ENCODE results near the gene ZBTB3. TPM values are rescaled to one million over a fixed set of nuclear protein-coding genes. Genes with fewer than 3 reads are reported as not detected.

Gene ZBTB3
- total RNA-seq, 1 experiment from 2014 or later, result 82.3 TPM

DNA sequence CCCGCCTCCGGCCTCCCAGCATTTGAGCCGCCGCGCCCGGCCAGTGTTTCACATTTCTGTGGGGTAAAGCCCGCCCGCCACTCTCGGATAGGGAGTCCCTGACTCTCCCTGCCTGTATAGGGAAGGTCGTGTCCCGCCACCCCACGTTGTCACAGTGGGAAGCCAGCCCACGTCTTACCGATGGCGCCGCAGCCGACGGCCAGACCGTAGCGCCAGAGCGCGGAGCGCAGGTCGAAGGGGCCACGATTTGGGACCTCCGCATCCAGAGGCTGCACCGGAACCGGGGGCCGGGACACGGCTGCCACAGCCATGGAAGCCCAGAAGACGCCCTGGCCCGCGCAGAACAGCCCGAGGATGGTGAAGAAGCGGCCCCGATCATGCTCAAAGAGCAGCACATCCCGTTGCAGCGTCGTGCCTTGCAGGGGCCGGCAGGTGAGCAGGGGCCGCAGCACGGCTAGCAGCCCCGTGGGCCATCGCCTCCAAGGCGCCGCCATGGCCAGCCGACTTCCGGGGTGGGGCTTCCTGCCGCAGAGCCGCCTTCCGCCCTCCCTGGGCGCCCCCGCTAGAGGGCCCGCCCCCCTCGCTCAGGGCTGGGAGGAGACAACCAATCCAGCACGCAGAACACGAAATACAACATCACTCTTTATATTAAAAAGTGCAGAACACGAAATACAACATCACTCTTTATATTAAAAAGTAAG, 37.7 kb upstream of the ZBTB3 start, which contains the start of gene TMEM223 (continued):
- TF ChIP-seq MXD4 (CRISPR knock-in tag; IDR thresholded peaks at IDR 0.05; ENCODE audit: borderline replicate concordance) (no peak), NFATC4 (CRISPR knock-in tag; IDR thresholded peaks at IDR 0.05) (peak; percentile 69; the same call in 1 of the 2 replicates), EMX1 (CRISPR knock-in tag; IDR thresholded peaks at IDR 0.05) (peak; percentile 81), OVOL2 (CRISPR knock-in tag; IDR thresholded peaks at IDR 0.05; ENCODE audit: borderline replicate concordance) (no peak), IRF2 (CRISPR knock-in tag; IDR thresholded peaks at IDR 0.05; ENCODE audit: borderline replicate concordance, low read depth) (0 out of 2 replicates have a peak, but pooled peaks have one; percentile 60), ZNF121 (CRISPR knock-in tag; IDR thresholded peaks at IDR 0.05) (peak; percentile 2; the same call in 1 of the 2 replicates), ELF4 (CRISPR knock-in tag; IDR thresholded peaks at IDR 0.05; ENCODE audit: low read depth) (no peak), PRRX2 (CRISPR knock-in tag; IDR thresholded peaks at IDR 0.05) (peak; percentile 62), JUN (CRISPR knock-in tag; IDR thresholded peaks at IDR 0.05) (no peak)
- TF ChIP-seq, protein P1, sequence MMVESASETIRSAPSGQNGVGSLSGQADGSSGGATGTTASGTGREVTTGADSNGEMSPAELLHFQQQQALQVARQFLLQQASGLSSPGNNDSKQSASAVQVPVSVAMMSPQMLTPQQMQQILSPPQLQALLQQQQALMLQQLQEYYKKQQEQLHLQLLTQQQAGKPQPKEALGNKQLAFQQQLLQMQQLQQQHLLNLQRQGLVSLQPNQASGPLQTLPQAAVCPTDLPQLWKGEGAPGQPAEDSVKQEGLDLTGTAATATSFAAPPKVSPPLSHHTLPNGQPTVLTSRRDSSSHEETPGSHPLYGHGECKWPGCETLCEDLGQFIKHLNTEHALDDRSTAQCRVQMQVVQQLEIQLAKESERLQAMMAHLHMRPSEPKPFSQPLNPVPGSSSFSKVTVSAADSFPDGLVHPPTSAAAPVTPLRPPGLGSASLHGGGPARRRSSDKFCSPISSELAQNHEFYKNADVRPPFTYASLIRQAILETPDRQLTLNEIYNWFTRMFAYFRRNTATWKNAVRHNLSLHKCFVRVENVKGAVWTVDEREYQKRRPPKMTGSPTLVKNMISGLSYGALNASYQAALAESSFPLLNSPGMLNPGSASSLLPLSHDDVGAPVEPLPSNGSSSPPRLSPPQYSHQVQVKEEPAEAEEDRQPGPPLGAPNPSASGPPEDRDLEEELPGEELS (CRISPR knock-in tag; IDR thresholded peaks at IDR 0.05), result 0 out of 2 replicates have a peak, but pooled peaks have one; percentile 35
- TF ChIP-seq, protein P2, sequence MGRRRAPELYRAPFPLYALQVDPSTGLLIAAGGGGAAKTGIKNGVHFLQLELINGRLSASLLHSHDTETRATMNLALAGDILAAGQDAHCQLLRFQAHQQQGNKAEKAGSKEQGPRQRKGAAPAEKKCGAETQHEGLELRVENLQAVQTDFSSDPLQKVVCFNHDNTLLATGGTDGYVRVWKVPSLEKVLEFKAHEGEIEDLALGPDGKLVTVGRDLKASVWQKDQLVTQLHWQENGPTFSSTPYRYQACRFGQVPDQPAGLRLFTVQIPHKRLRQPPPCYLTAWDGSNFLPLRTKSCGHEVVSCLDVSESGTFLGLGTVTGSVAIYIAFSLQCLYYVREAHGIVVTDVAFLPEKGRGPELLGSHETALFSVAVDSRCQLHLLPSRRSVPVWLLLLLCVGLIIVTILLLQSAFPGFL (CRISPR knock-in tag; IDR thresholded peaks at IDR 0.05; ENCODE audit: borderline replicate concordance), result 0 out of 2 replicates have a peak, but pooled peaks have one; percentile 57
- TF ChIP-seq, protein P3, sequence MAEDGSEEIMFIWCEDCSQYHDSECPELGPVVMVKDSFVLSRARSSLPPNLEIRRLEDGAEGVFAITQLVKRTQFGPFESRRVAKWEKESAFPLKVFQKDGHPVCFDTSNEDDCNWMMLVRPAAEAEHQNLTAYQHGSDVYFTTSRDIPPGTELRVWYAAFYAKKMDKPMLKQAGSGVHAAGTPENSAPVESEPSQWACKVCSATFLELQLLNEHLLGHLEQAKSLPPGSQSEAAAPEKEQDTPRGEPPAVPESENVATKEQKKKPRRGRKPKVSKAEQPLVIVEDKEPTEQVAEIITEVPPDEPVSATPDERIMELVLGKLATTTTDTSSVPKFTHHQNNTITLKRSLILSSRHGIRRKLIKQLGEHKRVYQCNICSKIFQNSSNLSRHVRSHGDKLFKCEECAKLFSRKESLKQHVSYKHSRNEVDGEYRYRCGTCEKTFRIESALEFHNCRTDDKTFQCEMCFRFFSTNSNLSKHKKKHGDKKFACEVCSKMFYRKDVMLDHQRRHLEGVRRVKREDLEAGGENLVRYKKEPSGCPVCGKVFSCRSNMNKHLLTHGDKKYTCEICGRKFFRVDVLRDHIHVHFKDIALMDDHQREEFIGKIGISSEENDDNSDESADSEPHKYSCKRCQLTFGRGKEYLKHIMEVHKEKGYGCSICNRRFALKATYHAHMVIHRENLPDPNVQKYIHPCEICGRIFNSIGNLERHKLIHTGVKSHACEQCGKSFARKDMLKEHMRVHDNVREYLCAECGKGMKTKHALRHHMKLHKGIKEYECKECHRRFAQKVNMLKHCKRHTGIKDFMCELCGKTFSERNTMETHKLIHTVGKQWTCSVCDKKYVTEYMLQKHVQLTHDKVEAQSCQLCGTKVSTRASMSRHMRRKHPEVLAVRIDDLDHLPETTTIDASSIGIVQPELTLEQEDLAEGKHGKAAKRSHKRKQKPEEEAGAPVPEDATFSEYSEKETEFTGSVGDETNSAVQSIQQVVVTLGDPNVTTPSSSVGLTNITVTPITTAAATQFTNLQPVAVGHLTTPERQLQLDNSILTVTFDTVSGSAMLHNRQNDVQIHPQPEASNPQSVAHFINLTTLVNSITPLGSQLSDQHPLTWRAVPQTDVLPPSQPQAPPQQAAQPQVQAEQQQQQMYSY (CRISPR knock-in tag; IDR thresholded peaks at IDR 0.05), result no peak
- TF ChIP-seq, protein P4, sequence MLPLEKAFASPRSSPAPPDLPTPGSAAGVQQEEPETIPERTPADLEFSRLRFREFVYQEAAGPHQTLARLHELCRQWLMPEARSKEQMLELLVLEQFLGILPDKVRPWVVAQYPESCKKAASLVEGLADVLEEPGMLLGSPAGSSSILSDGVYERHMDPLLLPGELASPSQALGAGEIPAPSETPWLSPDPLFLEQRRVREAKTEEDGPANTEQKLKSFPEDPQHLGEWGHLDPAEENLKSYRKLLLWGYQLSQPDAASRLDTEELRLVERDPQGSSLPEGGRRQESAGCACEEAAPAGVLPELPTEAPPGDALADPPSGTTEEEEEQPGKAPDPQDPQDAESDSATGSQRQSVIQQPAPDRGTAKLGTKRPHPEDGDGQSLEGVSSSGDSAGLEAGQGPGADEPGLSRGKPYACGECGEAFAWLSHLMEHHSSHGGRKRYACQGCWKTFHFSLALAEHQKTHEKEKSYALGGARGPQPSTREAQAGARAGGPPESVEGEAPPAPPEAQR (CRISPR knock-in tag; IDR thresholded peaks at IDR 0.05), result no peak
- TF ChIP-seq, protein P5, sequence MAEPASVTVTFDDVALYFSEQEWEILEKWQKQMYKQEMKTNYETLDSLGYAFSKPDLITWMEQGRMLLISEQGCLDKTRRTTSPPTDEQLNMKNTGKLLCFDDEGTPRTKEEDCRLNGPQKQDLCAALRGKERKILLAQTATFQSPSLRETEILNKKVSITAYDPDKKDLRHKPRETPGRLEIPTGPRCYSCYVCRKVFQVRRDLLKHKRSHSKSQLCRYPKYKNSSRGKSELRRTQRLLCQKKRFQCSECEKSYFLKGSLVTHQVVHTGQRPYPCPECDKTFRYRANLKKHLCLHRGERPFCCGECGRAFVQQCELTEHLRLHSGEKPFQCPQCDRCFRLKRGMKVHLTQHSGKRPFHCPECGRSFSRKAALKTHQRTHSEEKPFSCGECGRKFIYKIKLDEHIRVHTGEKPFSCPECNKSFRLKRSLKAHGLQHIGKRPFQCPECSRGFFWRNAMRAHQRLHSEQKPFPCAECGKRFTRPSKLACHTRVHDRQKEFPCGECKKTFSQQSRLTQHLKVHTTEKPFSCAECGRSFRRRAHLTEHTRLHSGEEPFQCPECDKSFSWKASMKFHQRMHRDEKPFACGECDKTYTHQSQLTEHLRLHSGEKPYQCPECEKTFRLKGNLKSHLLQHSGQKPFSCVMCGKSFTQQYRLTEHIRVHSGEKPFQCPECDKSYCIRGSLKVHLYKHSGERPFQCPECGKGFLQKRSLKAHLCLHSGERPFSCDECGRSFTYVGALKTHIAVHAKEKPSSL (CRISPR knock-in tag; conservative IDR thresholded peaks at IDR 0.05), result no peak
- TF ChIP-seq, protein P6, sequence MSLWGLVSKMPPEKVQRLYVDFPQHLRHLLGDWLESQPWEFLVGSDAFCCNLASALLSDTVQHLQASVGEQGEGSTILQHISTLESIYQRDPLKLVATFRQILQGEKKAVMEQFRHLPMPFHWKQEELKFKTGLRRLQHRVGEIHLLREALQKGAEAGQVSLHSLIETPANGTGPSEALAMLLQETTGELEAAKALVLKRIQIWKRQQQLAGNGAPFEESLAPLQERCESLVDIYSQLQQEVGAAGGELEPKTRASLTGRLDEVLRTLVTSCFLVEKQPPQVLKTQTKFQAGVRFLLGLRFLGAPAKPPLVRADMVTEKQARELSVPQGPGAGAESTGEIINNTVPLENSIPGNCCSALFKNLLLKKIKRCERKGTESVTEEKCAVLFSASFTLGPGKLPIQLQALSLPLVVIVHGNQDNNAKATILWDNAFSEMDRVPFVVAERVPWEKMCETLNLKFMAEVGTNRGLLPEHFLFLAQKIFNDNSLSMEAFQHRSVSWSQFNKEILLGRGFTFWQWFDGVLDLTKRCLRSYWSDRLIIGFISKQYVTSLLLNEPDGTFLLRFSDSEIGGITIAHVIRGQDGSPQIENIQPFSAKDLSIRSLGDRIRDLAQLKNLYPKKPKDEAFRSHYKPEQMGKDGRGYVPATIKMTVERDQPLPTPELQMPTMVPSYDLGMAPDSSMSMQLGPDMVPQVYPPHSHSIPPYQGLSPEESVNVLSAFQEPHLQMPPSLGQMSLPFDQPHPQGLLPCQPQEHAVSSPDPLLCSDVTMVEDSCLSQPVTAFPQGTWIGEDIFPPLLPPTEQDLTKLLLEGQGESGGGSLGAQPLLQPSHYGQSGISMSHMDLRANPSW (CRISPR knock-in tag; conservative IDR thresholded peaks at IDR 0.05; ENCODE audit: low read depth), result no peak
- TF ChIP-seq, protein P7, sequence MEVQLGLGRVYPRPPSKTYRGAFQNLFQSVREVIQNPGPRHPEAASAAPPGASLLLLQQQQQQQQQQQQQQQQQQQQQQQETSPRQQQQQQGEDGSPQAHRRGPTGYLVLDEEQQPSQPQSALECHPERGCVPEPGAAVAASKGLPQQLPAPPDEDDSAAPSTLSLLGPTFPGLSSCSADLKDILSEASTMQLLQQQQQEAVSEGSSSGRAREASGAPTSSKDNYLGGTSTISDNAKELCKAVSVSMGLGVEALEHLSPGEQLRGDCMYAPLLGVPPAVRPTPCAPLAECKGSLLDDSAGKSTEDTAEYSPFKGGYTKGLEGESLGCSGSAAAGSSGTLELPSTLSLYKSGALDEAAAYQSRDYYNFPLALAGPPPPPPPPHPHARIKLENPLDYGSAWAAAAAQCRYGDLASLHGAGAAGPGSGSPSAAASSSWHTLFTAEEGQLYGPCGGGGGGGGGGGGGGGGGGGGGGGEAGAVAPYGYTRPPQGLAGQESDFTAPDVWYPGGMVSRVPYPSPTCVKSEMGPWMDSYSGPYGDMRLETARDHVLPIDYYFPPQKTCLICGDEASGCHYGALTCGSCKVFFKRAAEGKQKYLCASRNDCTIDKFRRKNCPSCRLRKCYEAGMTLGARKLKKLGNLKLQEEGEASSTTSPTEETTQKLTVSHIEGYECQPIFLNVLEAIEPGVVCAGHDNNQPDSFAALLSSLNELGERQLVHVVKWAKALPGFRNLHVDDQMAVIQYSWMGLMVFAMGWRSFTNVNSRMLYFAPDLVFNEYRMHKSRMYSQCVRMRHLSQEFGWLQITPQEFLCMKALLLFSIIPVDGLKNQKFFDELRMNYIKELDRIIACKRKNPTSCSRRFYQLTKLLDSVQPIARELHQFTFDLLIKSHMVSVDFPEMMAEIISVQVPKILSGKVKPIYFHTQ (CRISPR knock-in tag; IDR thresholded peaks at IDR 0.05), result no peak; the same call in 1 of the 2 replicates
- TF ChIP-seq, protein P8, sequence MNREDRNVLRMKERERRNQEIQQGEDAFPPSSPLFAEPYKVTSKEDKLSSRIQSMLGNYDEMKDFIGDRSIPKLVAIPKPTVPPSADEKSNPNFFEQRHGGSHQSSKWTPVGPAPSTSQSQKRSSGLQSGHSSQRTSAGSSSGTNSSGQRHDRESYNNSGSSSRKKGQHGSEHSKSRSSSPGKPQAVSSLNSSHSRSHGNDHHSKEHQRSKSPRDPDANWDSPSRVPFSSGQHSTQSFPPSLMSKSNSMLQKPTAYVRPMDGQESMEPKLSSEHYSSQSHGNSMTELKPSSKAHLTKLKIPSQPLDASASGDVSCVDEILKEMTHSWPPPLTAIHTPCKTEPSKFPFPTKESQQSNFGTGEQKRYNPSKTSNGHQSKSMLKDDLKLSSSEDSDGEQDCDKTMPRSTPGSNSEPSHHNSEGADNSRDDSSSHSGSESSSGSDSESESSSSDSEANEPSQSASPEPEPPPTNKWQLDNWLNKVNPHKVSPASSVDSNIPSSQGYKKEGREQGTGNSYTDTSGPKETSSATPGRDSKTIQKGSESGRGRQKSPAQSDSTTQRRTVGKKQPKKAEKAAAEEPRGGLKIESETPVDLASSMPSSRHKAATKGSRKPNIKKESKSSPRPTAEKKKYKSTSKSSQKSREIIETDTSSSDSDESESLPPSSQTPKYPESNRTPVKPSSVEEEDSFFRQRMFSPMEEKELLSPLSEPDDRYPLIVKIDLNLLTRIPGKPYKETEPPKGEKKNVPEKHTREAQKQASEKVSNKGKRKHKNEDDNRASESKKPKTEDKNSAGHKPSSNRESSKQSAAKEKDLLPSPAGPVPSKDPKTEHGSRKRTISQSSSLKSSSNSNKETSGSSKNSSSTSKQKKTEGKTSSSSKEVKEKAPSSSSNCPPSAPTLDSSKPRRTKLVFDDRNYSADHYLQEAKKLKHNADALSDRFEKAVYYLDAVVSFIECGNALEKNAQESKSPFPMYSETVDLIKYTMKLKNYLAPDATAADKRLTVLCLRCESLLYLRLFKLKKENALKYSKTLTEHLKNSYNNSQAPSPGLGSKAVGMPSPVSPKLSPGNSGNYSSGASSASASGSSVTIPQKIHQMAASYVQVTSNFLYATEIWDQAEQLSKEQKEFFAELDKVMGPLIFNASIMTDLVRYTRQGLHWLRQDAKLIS (CRISPR knock-in tag; IDR thresholded peaks at IDR 0.05; ENCODE audit: borderline replicate concordance), result no peak

Data from WTC11 (cell line).